DMS79 treated with DMSO at 0.1 percent for 48 hours (cell line): ENCODE measurements around the gene RBM7.

Experiments
- DNase-seq: peaks from one replicate; lab custom pipeline; 2025; lab: John Stamatoyannopoulos, UW

RBM7 gene

DNA sequence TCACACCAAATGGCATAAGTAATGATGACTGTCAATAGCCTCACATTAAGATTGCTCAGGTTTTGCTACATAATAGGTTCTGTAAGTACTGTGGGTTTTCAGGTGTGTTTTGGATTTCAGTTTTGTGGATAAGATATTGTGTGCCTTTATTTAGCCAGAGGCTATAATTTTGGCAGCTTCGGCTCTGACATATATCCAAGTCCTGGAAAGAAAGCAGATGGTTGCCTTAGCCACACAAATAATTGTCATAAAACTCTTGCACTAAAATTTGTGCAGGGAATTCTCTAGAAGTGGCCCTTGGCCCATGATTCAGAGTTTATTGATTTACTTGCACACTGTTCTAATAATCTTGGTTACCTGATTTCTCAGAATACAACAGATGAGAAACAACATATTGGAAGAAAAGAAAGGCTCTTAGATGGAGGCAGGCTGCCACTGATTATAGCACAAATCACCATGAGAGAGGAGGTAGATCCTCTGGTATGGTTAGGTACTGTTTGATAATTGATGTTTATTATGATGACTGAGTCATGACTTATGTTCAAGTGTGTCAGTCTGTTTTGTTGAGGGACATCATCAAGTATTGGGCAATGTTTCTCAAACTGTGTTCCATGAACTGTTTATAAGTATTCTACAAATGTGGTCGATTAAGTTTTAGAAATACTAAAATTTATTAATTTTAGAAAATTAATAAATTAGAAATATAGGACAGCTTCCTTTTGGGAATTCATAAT, 48.5 kb downstream of the RBM7 start:
- no peak for DNase-seq

DNA sequence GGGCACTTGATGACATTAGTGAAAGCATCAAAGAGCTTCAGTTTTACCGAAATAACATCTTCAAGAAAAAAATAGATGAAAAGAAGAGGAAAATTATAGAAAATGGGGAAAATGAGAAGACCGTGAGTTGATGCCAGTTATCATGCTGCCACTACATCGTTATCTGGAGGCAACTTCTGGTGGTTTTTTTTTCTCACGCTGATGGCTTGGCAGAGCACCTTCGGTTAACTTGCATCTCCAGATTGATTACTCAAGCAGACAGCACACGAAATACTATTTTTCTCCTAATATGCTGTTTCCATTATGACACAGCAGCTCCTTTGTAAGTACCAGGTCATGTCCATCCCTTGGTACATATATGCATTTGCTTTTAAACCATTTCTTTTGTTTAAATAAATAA, 49.4 kb downstream of the RBM7 start:
- no peak for DNase-seq

DNA sequence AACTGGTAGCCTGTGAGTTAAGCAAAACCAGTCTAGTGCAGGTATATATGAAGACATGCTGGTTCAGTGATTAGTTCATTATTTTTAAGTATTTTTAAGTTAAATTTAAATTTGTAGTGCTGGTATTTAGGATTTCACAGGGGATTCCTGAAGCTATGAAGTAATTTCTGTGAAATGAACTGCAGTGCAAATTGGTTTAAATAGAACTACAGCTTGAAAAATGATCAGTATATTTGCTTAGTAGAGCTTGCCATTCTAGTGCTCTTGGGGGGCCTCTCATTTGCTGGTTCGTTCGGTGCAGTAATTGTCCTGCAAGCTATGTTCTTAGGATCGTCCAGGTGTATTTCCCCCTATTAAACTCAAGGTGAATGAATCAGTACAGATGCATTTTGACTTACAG, 51.9 kb downstream of the RBM7 start:
- no peak for DNase-seq
